IMR-90 (cell line): ENCODE data around the gene CIB2. TPM values are rescaled to one million over a fixed set of nuclear protein-coding genes. Genes with fewer than 3 reads are reported as not detected.

Source experiments
- ATAC-seq: fragments of 200-7000 bp; cut with Tn5 transposase; 2 replicates; pipeline ENCODE4 v1.9.1; 2020; ENCODE audit warnings: low read depth, mild to moderate bottlenecking, moderate library complexity
- BruUV-seq: library from RNA; stranded (reverse); fragments of 400-500 nt; replicated peaks from 2 replicates; lab custom pipeline; 2021; lab: Mats Ljungman, UMichigan
- CTCF ChIA-PET: fragments of 300-600 bp; formaldehyde crosslinking; extraction: SDS; loops from one replicate; lab custom pipeline; 2021; ENCODE audit warnings: antibody characterized with exemption; lab: Yijun Ruan, JAX
- POLR2A ChIA-PET: fragments of 300-600 bp; sonication (Branson Sonifier 250); formaldehyde crosslinking; loops from one replicate; lab custom pipeline; 2022; ENCODE audit warnings: antibody characterized with exemption; ENCODE audit not compliant: unreplicated experiment; lab: Charles Lee
- DNase-seq: peaks from one replicate; pipeline ENCODE4 v3.0.0; 2013
- H2AFZ ChIP-seq: replicated peaks from 2 replicates; pipeline ENCODE3; 2013; ENCODE audit warnings: low read length, mild to moderate bottlenecking; ENCODE audit not compliant: poor library complexity
- H2AK5ac ChIP-seq: 2 replicates; pipeline ENCODE4 v1.6.1; 2013; ENCODE audit warnings: low read depth, low read length, inconsistent platforms
- H2AK9ac ChIP-seq: replicated peaks from 2 replicates; pipeline ENCODE3; 2013; ENCODE audit warnings: mild to moderate bottlenecking, low read depth, low read length, moderate library complexity; ENCODE audit not compliant: poor library complexity
- H2BK120ac ChIP-seq: 2 replicates; pipeline ENCODE4 v1.6.1; 2013; ENCODE audit warnings: low read depth, low read length, inconsistent platforms
- H2BK15ac ChIP-seq: 3 replicates; pipeline ENCODE4 v1.6.1; 2013; ENCODE audit warnings: low read depth, low read length, inconsistent platforms
- H2BK20ac ChIP-seq: 2 replicates; pipeline ENCODE4 v1.6.1; 2013; ENCODE audit warnings: low read depth, mild to moderate bottlenecking, inconsistent platforms, low read length, moderate library complexity
- H2BK5ac ChIP-seq: 2 replicates; pipeline ENCODE4 v1.6.1; 2013; ENCODE audit warnings: mild to moderate bottlenecking, low read depth, low read length, inconsistent platforms; ENCODE audit not compliant: poor library complexity, severe bottlenecking
- H3K14ac ChIP-seq: replicated peaks from 2 replicates; pipeline ENCODE4 v1.6.1; 2013; ENCODE audit warnings: low read depth, low read length, inconsistent platforms
- H3K18ac ChIP-seq: 2 replicates; pipeline ENCODE4 v1.6.1; 2013; ENCODE audit warnings: low read depth, low read length, control low read depth
- H3K23ac ChIP-seq: 2 replicates; pipeline ENCODE4 v1.6.1; 2013; ENCODE audit warnings: low read depth, low read length, inconsistent platforms
- H3K27ac ChIP-seq: 2 replicates; pipeline ENCODE4 v1.5.1; 2013; ENCODE audit warnings: mild to moderate bottlenecking, control low read depth, low read length; ENCODE audit not compliant: insufficient read depth
- H3K27me3 ChIP-seq: 2 replicates; pipeline ENCODE4 v1.6.1; 2013; ENCODE audit warnings: low read length; ENCODE audit not compliant: control insufficient read depth, insufficient read depth
- H3K36me3 ChIP-seq: 2 replicates; pipeline ENCODE4 v1.6.1; 2013; ENCODE audit warnings: low read length, mixed read lengths; ENCODE audit not compliant: control insufficient read depth, insufficient read depth
- H3K4ac ChIP-seq: 2 replicates; pipeline ENCODE4 v1.6.1; 2013; ENCODE audit warnings: low read depth, low read length, inconsistent platforms
- H3K4me1 ChIP-seq: 2 replicates; pipeline ENCODE4 v1.6.1; 2013; ENCODE audit warnings: low read length, mixed read lengths; ENCODE audit not compliant: control insufficient read depth, insufficient read depth
- H3K4me2 ChIP-seq: 2 replicates; pipeline ENCODE4 v1.6.1; 2013; ENCODE audit warnings: low read depth, mild to moderate bottlenecking, control low read depth, low read length, moderate library complexity
- H3K4me3 ChIP-seq: 2 replicates; pipeline ENCODE4 v1.5.1; 2013; ENCODE audit warnings: low read depth, mild to moderate bottlenecking, control low read depth, low read length, moderate library complexity; ENCODE audit not compliant: insufficient read depth
- H3K56ac ChIP-seq: 2 replicates; pipeline ENCODE4 v1.6.1; 2013; ENCODE audit warnings: low read length, inconsistent platforms; ENCODE audit not compliant: insufficient read depth; ENCODE audit errors: extremely low read depth
- H3K79me1 ChIP-seq, 2 experiments: 2 replicates each; pipeline ENCODE4 v1.6.1; 2013; ENCODE audit warnings: low read length in 2 of 2, inconsistent platforms in 1 of 2, low read depth in 1 of 2
- H3K9ac ChIP-seq: 2 replicates; pipeline ENCODE4 v1.6.1; 2013; ENCODE audit warnings: low read depth, low read length, control low read depth
- H3K9me1 ChIP-seq: 2 replicates; pipeline ENCODE4 v1.6.1; 2013; ENCODE audit warnings: low read length, inconsistent platforms; ENCODE audit not compliant: insufficient read depth
- H3K9me3 ChIP-seq: 2 replicates; pipeline ENCODE4 v1.6.1; 2013; ENCODE audit warnings: low read length; ENCODE audit not compliant: control insufficient read depth, insufficient read depth
- H4K20me1 ChIP-seq: 2 replicates; pipeline ENCODE4 v1.6.1; 2013; ENCODE audit warnings: low read length, inconsistent platforms; ENCODE audit not compliant: insufficient read depth
- H4K5ac ChIP-seq: 2 replicates; pipeline ENCODE4 v1.6.1; 2013; ENCODE audit warnings: mild to moderate bottlenecking, low read depth, low read length, control low read depth
- H4K8ac ChIP-seq, 2 experiments: 2 replicates each; pipeline ENCODE4 v1.6.1; 2013; ENCODE audit warnings: low read depth in 2 of 2, low read length in 2 of 2, control low read depth in 1 of 2, inconsistent platforms in 1 of 2
- H4K91ac ChIP-seq: 2 replicates; pipeline ENCODE4 v1.6.1; 2013; ENCODE audit warnings: low read depth, low read length, inconsistent platforms; ENCODE audit not compliant: insufficient read depth
- BHLHE40 ChIP-seq: fragments of 150-350 bp; IDR thresholded peaks from 2 replicates; pipeline ENCODE4 v1.6.1; 2016; ENCODE audit warnings: mild to moderate bottlenecking, low read depth, low read length
- CEBPB ChIP-seq: IDR thresholded peaks from 2 replicates; pipeline ENCODE4 v1.6.1; 2012; ENCODE audit warnings: low read depth, low read length, improper control_type of control experiment
- CHD1 ChIP-seq: IDR thresholded peaks from 2 replicates; pipeline ENCODE4 v1.6.1; 2012; ENCODE audit warnings: low read depth, low read length, improper control_type of control experiment
- FOS ChIP-seq: fragments of 150-350 bp; IDR thresholded peaks from 2 replicates; pipeline ENCODE4 v1.6.1; 2016; ENCODE audit warnings: low read depth, low read length
- MAFK ChIP-seq: IDR thresholded peaks from 2 replicates; pipeline ENCODE4 v1.6.1; 2012; ENCODE audit warnings: low read depth, low read length, improper control_type of control experiment
- MAZ ChIP-seq: IDR thresholded peaks from 2 replicates; pipeline ENCODE4 v1.6.1; 2012; ENCODE audit warnings: low read depth, mild to moderate bottlenecking, low read length, improper control_type of control experiment, moderate library complexity, borderline replicate concordance
- MXI1 ChIP-seq: IDR thresholded peaks from 2 replicates; pipeline ENCODE4 v1.6.1; 2012; ENCODE audit warnings: low read depth, mild to moderate bottlenecking, low read length, moderate library complexity, borderline replicate concordance
- NFE2L2 ChIP-seq: fragments of 150-350 bp; IDR thresholded peaks from 2 replicates; pipeline ENCODE4 v1.6.1; 2016; ENCODE audit warnings: low read depth, mild to moderate bottlenecking, low read length
- POLR2A ChIP-seq: IDR thresholded peaks from 2 replicates; pipeline ENCODE4 v1.6.1; 2012; ENCODE audit warnings: mild to moderate bottlenecking, low read depth, low read length
- RAD21 ChIP-seq: IDR thresholded peaks from 2 replicates; pipeline ENCODE4 v1.6.1; 2012; ENCODE audit warnings: low read length, improper control_type of control experiment
- RCOR1 ChIP-seq: IDR thresholded peaks from 2 replicates; pipeline ENCODE4 v1.6.1; 2012; ENCODE audit warnings: mild to moderate bottlenecking, low read length, improper control_type of control experiment; ENCODE audit not compliant: insufficient replicate concordance
- RFX5 ChIP-seq: IDR thresholded peaks from 2 replicates; pipeline ENCODE4 v1.8.0; 2012; ENCODE audit warnings: low read depth, mild to moderate bottlenecking, low read length, moderate library complexity
- SMC3 ChIP-seq: fragments of 150-350 bp; IDR thresholded peaks from 2 replicates; pipeline ENCODE4 v1.6.1; 2016; ENCODE audit warnings: low read depth, mild to moderate bottlenecking, antibody characterized with exemption, low read length, moderate library complexity
- WGBS, 2 experiments: methylation state at CpG; one replicate each; pipeline versions ENCODE4 v1.1.5 to v1.1.7; 2013; ENCODE audit warnings: missing lambda C conversion rate in 2 of 2; ENCODE audit not compliant: insufficient read length in 1 of 2; ENCODE audit errors: extremely low coverage in 2 of 2; 5-methylcytosine and 5-hydroxymethylcytosine counted together
- dilution Hi-C: fragments of 300-500 bp; cut with HindIII; formaldehyde crosslinking; loops from one replicate; pipeline ENCODE4 v1.14.3; 2018; ENCODE audit warnings: low sequenced_read_pairs; ENCODE audit not compliant: unreplicated experiment
- in situ Hi-C: fragments of 300-500 bp; cut with MboI; formaldehyde crosslinking; loops from 3 replicates; pipeline ENCODE4 v1.14.3; 2019; ENCODE audit warnings: low sequenced_read_pairs, inconsistent platforms, mixed read lengths
- intact Hi-C: fragments of 100-400 bp; cut with micrococcal nuclease; formaldehyde crosslinking; loops from 2 replicates; pipeline ENCODE4 v1.10.0; 2022
- polyA plus RNA-seq, 3 experiments: library from polyadenylated mRNA; depleted of rRNA; stranded (reverse); fragments of >200 nt; gene quantifications; 2 replicates each; pipeline ENCODE4 v1.2.3, GENCODE V29; 2012; ENCODE audit warnings: low replicate concordance in 1 of 3
- total RNA-seq: library from RNA; depleted of rRNA; stranded (reverse); fragments of >200 nt; gene quantifications from 2 replicates; pipeline ENCODE4 v1.2.3, GENCODE V29; 2012
- TF ChIP-seq, protein P1 (sequence below): conservative IDR thresholded peaks from 2 replicates; pipeline ENCODE4 v1.5.1; 2012; ENCODE audit warnings: mild to moderate bottlenecking, low read depth, low read length, improper control_type of control experiment
- TF ChIP-seq, protein P2 (sequence below): fragments of 150-350 bp; IDR thresholded peaks from 2 replicates; pipeline ENCODE4 v1.6.1; 2016; ENCODE audit warnings: low read depth, mild to moderate bottlenecking, low read length, moderate library complexity, borderline replicate concordance
- TF ChIP-seq, protein P3 (sequence below): fragments of 150-350 bp; IDR thresholded peaks from 2 replicates; pipeline ENCODE4 v1.6.1; 2017; ENCODE audit warnings: mild to moderate bottlenecking, antibody characterized with exemption, low read length, low read depth

Gene CIB2
- total and polyA plus RNA-seq, 2 of the 4 experiments (the other 2 are of a cell fraction), result 2.2 to 2.4 TPM

DNA sequence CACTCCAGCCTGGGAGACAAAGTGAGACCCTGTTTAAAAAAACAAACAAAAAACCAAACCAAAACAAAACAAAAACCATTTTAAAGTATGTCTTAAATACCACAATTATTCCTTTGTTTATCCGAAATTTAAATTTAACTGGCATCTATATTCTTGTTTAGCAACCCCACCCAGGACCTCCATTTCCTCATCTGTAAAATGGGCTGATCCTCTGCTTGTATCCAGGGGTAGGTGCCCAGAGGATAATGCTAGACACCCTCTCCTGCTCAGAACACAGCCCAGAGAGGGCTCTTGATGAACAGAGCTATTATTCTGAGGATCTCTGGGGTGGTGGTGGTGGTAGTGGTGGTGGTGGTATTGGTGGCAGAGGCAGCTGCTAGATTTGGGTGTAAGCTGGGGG lies 29.0 kb downstream of the CIB2 start:
- Histone ChIP-seq H2BK5ac (no peak overlapping the region), H2AFZ (no peak overlapping the region), H4K5ac (no peak overlapping the region), H3K9me3 (no peaks in the 10 kb centered on the region), H3K18ac (no peak overlapping the region), H2BK15ac (no peak overlapping the region), H3K27me3 (peaks cover 19% of the 10 kb centered on the region), H3K4me1 (no peaks in the 10 kb centered on the region; the same call in 1 of the 2 replicates), H3K14ac (no peak overlapping the region), H3K56ac (no peak overlapping the region), H2AK5ac (no peak overlapping the region), H3K36me3 (no peaks in the 10 kb centered on the region), H3K23ac (no peak overlapping the region), H3K79me1 (no peaks in the 10 kb centered on the region), H3K4me2 (no peak overlapping the region), H2BK120ac (no peak overlapping the region), H4K91ac (no peak overlapping the region), H3K4ac (no peak overlapping the region), H3K9ac (no peak overlapping the region), H3K9me1 (no peaks in the 10 kb centered on the region), H3K27ac (no peak overlapping the region), H4K20me1 (no peaks in the 10 kb centered on the region), H4K8ac (no peak overlapping the region), H2AK9ac (no peak overlapping the region), H3K4me3 (no peak overlapping the region), H2BK20ac (no peak overlapping the region)
- intact Hi-C loops, result no loop called here
- no peak for ATAC-seq
- ChIA-PET CTCF (no interaction called here), POLR2A (no interaction called here)
- in situ Hi-C loops, result no loop called here
- dilution Hi-C loops, result no loop called here
- TF ChIP-seq CEBPB, result no peak
- no peak for TF ChIP-seq RCOR1
- TF ChIP-seq, protein P1, sequence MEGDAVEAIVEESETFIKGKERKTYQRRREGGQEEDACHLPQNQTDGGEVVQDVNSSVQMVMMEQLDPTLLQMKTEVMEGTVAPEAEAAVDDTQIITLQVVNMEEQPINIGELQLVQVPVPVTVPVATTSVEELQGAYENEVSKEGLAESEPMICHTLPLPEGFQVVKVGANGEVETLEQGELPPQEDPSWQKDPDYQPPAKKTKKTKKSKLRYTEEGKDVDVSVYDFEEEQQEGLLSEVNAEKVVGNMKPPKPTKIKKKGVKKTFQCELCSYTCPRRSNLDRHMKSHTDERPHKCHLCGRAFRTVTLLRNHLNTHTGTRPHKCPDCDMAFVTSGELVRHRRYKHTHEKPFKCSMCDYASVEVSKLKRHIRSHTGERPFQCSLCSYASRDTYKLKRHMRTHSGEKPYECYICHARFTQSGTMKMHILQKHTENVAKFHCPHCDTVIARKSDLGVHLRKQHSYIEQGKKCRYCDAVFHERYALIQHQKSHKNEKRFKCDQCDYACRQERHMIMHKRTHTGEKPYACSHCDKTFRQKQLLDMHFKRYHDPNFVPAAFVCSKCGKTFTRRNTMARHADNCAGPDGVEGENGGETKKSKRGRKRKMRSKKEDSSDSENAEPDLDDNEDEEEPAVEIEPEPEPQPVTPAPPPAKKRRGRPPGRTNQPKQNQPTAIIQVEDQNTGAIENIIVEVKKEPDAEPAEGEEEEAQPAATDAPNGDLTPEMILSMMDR, result no peak
- TF ChIP-seq RFX5, result no peak
- no peak for TF ChIP-seq SMC3
- no peak for TF ChIP-seq RAD21
- TF ChIP-seq POLR2A, result no peak
- no peak for TF ChIP-seq MXI1
- TF ChIP-seq, protein P2, sequence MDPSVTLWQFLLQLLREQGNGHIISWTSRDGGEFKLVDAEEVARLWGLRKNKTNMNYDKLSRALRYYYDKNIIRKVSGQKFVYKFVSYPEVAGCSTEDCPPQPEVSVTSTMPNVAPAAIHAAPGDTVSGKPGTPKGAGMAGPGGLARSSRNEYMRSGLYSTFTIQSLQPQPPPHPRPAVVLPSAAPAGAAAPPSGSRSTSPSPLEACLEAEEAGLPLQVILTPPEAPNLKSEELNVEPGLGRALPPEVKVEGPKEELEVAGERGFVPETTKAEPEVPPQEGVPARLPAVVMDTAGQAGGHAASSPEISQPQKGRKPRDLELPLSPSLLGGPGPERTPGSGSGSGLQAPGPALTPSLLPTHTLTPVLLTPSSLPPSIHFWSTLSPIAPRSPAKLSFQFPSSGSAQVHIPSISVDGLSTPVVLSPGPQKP, result no peak
- TF ChIP-seq MAFK, result no peak
- no peak for TF ChIP-seq CHD1
- TF ChIP-seq BHLHE40, result no peak
- no peak for TF ChIP-seq NFE2L2
- TF ChIP-seq, protein P3, sequence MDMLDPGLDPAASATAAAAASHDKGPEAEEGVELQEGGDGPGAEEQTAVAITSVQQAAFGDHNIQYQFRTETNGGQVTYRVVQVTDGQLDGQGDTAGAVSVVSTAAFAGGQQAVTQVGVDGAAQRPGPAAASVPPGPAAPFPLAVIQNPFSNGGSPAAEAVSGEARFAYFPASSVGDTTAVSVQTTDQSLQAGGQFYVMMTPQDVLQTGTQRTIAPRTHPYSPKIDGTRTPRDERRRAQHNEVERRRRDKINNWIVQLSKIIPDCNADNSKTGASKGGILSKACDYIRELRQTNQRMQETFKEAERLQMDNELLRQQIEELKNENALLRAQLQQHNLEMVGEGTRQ, result no peak
- no peak for TF ChIP-seq FOS
- no peak for TF ChIP-seq MAZ
- 100% methylated on average over 1 of the region's 1 CpG; no CpG with 5 or more reads in 1 of the 2 experiments for WGBS, 2 experiments
- no TSS peak for BruUV-seq
- DNase-seq, result no peak
